HG02943 (cell line): ENCODE measurements around the gene SCARF2.
"Not testable (repeated sequence)": the region's sequence is repeated elsewhere in the genome, so short reads cannot be mapped to it uniquely, and the experiment has no call there.

Experiments
- ATAC-seq: cut with Tn5 transposase; IDR thresholded peaks from one replicate; pipeline ENCODE4 v1.9.1; 2021; ENCODE audit warnings: mild to moderate bottlenecking, low read depth, moderate library complexity; ENCODE audit not compliant: unreplicated experiment

SCARF2 gene

DNA sequence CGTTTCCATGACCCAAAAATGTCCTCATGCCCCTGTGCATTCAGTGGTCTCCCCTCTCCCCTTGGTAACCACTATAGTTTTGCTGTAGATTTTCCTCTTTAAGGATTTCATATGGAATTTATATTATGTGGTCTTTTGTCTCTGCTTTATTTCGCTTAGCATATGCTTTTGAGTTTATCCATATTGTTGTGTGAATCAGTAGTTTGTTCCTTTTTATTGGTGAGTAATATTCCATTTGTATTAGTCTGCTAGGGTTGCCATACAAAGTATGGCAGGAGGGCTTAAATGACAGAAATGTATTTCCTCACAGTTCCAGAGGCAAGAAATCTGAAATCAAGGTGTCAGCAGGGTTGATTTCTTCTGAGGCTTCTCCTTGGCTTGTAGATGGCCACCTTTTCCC, 40.1 kb downstream of the SCARF2 start:
- ATAC-seq: no peak

DNA sequence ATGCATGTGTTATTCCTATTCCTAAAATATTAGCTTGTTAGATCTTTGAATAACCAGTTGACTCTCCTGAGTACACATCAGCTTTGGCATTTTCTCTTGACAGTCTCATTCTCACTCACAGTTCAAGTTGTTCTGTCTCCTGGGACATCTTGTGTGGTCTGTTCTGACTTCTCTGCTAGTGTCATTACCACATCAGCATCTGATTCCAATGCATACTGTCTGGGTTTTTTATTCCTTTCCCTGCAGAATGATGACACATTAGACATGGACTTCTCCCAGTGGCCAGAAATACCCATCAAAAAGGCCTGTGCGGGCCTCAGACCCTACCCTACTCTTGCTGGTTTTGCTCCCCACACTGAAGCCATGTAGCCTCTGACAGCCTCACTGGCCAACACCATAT, 41.0 kb downstream of the SCARF2 start:
- no peak for ATAC-seq

DNA sequence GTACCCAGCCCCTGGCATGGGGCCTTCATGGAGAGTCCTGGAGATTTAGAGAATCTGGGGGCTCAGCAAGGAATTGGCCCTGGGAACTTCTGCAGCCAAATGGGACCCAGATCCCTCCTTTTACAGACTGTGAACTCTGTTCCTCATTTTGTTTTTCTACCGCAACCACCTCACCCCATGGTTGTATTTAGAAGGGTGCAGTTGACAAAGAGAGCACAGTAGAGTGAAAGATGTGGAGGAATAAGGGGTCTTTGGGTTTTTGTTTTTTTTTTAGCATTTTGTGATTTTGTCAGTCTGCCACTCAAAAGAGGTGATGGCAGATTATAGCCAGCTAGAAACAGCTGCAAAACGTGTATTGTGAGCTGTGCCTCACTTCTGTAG, 41.7 kb downstream of the SCARF2 start:
- no peak for ATAC-seq

DNA sequence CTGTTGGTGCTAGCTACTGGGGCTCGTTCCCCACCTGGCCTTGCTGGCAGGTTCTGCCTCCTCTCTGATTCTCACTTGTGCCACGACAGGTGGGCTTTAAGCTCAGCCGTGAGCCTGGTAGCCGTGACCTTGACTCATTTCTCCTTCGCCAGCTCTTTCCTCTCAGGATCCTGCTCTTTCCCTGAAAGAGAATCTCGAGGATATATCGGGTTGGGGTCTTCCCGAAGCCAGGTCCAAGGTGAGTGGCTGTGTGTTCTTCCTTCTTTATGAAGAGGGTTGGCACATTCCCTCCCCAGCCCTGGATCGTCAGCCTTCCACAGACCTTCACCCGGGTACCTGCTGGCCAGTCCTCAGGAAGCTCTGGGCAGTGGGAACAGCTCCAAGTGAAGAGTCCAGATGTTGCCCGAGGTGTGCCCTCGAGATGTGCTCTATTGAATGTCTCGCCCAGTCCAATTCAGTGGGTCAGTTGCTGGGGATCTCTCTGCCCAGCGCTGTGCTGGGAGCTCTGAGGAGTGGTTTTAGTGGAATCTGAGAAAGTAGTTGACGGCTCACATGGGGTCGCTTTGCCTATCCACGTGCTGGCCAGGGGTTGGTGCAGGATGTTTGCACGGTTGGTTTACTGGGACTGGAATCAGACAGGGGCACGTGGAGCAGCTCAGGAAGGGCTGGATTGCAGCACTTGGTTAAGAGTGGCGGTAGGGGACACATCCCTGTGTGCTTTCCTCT, 42.3 kb downstream of the SCARF2 start:
- no peak for ATAC-seq

DNA sequence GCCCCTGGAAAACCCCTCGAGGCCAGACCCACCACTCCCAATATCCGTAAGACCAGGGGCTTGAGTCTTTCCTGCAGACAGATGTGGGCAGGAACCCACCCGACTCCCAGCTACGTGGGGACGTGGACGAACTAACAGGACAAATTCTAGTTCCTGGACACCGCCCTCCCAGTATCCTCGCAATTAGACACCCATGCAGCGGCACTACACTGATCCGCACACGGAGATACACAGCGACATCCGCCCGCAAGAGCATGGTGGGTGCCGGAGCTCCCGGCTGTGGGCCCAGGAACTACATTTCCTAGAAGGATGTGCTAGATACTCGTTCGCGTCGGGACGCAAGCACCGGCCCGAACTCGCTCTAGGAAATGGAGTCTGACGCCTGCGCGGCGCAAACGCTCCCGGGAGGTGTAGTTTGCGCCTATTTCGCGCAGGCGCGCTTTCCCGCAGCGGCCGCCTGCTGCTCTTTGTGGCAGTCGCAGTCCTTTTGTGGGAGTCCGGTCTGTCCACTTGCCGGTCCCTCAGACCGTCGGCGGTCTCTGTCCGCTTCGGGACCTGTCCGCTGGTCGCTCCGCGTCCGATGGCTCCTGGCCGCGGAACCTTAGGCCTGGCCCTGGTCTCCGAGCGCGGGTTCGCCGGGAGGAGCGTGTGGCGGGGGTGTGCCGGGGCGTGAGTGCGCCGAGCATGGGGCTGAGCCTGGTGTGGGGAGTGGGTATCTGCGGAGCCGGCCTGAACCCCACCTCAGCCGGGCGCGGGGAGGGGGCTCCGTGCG, 43.7 kb downstream of the SCARF2 start, which contains the start of gene ZNF74:
Gene ZNF74 (plus strand): TSS at position 447 of the 772 bp plus-strand sequence. CDS start 478 bp downstream, outside the sequence.
- ATAC-seq: peak; percentile 71

DNA sequence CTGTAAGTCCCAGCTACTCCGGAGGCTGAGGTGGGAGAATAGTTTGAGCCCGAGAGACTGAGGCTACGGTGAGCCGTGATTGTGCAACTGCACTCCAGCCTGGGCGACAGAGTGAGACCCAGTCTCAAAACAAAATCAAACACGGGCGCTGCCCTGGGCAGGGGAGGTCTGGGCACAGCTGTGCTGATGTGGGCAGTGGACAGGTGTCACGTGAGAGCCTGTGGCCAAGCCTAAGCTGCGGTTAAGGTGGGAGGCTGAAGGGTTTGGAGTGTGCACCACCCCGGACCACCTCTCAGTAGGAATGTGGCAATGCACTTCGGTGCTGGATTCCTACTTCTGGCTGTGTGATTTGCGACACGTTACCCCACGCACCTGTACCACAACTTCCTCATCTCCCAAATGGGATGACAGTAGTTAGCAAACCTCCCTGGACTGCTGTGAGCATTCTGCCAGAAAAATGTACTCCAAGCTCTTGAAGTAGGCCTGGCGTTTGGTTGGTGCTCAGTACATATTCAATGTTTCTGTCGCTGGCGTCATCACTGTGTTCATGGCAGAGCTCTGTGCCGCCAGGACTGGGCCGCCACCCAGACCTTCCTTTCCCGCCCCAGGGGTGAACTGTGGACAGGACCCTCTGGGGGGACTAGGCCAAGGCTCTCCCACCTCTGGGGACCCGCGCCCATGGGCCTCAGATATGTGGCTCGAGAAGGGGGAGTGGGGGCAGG, 44.5 kb downstream of the SCARF2 start:
- ATAC-seq: no peak

DNA sequence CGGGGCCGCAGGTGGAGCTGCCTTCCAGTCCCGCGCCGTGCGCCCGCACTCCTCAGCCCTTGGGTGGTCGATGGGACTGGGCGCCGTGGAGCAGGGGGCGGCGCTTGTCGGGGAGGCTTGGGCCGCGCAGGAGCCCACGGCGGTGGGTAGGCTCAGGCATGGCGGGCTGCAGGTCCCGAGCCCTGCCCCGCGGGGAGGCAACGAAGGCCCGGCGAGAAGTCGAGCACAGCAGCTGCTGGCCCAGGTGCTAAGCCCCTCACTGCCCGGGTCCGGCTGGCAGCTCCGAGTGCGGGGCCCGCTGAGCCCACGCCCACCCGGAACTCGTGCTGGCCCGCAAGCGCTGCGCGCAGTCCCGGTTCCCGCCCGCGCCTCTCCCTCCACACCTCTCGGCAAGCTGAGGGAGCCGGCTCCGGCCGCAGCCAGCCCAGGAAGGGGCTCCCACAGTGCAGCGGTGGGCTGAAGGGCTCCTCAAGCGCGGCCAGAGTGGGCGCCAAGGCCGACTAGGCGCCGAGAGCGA, 45.2 kb downstream of the SCARF2 start:
- ATAC-seq: not testable (repeated sequence)

DNA sequence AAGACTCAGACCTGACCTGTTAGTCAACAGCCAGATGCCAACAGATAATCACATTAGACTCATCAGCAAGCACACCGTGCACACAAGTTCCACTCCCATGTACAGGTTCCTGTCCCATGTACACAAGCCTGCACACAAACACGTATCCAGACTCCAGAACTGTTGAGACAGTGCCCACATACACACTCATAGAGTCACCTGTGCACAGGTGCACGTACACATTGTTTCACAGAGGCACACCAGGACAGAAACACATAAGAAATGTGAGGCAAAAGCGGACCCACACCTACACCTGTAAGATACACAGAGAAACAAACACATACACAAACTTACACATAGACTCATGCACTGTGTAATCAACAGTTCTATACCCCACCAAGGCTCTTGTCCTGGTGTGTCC, 46.4 kb downstream of the SCARF2 start:
- ATAC-seq: no peak

DNA sequence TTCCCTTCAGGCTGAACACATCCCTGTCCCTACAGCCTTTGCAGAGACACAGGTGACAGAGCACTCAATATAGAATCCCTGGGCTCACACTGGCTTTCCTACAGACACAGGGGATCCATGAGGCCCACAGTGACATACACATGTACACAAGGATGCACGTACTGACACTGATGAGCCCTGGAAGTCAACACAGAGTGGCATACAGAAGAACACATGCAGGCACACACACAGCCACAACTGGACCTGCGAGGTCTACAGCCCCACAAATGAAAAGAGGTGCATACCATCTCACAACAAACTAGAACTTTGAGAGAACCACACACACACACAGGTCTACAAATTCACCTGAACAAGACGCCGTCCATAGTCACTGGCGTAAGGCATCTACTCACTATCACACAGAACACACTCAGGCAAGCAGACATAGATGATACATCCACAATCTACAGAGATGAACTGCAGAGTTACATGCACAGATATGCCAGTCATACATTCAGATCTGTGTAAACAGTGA, 47.2 kb downstream of the SCARF2 start:
- no peak for ATAC-seq

DNA sequence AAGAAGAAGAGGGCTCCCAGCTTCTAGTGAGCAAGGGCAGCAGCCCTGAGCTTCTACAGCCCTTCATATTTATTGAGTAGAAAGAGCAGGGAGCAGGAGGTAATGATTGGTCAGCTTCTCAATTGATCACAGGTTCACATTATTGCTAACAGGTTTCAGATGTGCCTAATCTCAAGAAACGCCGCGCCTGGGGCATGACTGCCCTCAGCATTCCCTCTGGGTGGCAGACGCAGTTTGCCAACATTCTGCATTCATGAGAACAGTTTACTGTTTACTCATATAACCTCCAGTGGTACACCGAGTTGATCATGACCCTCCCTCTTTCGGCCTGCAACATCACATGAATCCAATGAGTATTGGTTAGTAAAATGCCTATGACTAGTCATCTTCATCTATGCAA, 48.3 kb downstream of the SCARF2 start:
- no peak for ATAC-seq

DNA sequence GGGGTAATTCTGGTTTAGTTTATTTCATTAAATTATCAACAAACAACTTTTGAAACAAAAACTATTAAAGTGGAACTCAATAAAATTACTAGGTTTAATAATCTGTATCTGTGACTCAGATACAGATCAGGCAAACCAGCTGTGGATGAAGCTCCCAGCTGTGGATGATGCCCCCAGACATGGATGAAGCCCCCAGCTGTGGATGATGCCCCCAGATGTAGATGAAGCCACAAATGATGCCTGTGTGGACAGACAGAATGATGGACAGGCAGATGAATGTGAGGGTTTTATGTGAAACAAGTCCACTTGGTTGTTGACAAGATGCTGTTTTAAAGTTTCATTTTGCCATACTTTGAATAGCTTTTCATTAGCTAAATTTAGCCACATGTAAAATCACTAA, 49.4 kb downstream of the SCARF2 start:
- no peak for ATAC-seq

DNA sequence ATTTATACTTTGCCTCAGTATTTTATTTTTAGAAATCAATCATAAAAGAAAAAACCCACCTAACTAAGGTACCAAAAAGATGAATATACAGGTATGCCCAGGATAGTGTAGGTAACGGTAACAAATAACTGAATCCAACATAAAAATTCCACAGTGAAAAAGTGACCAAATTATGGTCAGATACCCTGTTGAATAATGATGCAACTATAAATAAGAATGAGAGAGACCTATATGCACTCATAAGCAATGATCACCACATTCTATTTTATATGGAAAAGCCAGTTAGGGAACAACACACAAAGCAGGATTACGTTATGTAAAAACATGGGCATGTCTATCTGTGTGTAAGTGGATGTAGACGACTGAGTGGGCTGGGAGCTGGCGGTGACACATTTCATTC, 50.7 kb downstream of the SCARF2 start:
- no peak for ATAC-seq

DNA sequence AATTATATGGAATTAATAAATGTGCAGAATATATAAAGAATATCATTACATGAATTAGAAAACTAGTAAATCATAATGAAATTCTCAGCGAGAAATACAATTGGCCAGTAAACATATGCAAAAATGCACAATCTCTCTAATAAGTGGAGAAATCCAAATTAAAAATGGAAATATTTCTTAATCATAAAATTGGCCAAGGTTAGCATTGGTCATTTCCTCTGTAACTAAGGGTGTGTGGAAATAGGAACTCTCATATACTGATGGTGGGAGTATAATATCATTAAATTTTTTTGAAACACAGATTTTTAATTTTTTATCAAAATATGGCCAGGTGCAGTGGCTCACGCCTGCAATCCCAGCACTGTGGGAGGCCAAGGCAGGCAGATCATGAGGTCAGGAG, 51.3 kb downstream of the SCARF2 start:
- no peak for ATAC-seq

DNA sequence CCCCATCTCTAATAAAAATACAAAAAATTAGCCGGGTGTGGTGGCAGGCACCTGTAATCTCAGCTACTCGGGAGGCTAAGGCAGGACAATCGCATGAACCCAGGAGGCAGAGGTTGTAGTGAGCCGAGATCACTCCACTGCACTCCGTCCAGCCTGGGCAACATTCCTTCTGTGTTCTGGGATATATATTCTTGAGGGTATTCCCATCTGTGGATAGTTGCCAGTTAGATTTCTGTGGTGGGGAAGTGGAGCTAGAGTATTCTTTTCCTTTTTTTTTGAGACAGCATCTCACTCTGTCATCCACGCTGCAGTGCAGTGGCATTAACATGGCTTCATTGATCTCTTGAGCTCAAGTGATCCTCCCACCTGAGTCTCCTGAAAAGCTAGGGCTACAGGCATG, 52.8 kb downstream of the SCARF2 start:
- no peak for ATAC-seq

DNA sequence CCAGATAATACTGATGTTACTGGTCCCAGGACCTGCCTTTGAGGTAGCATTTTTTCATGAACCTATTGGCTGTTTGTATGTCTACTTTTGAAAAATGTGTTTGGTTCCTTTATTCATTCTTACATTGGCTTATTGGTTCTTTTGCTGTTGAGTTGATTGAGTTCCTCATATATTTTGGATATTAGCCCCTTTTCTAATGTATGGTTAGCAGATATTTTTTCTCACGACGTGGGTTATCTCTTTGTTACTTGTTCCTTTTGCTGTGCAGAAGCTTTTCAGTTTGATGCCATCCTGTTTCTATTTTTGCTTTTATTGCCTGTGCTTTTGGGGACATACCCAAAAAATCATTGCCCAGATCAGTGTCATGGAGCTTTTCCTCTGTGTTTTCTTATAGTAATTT, 53.5 kb downstream of the SCARF2 start:
- ATAC-seq: no peak

DNA sequence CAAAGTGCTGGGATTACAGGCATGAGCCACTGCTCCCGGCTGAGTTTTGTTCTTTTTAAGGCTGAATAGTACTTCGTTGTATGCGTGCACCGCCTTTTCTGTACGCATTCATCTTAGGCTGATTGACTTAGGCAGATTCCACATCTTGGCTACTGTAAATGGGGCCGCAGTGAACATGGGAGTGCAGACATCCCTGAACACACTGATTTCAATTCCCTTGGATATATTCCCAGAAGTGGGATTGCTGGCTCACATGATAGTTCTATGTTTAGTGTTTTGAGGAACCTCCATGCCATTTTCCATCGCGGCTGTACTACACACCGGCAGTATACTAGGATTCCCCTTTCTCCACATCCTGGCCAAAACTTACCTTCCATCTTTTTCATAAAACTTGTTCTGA, 54.1 kb downstream of the SCARF2 start:
- ATAC-seq: no peak

DNA sequence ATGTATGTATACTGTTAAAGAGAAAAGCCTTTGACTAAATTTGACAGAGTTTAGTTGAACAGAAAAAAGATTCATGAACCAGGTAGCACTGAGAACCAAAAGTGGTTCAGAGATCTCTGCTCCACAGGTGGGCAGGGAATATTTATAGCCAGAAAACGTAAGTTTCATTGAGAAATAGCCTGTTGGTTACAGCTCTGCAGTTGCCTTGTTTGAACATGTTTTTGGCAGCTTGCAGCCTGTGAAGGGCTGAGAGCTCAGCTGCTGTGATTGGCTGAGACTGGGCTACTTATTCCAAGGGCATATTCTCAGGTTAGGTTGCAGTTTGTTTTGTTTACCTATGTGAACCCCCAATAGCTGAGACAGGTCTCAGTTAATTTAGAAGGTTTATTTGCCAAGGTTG, 57.1 kb downstream of the SCARF2 start:
- ATAC-seq: no peak

DNA sequence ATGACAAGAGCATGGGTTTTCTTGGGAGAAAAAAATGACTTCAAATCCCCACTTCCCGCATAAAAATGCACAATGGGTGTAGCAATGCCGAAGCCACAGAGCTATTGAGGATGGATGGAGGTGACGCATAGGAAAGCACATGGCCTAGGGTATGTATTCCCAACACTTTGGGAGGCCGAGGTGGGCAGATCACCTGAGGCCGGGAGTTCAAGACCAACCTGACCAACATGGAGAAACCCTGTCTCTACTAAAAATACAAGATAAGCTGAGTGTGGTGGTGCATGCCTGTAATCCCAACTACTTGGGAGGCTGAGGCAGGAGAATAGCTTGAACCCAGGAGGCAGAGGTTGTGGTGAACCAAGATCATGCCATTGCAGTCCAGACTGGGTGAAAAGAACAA, 58.9 kb downstream of the SCARF2 start:
- ATAC-seq: not testable (repeated sequence)

DNA sequence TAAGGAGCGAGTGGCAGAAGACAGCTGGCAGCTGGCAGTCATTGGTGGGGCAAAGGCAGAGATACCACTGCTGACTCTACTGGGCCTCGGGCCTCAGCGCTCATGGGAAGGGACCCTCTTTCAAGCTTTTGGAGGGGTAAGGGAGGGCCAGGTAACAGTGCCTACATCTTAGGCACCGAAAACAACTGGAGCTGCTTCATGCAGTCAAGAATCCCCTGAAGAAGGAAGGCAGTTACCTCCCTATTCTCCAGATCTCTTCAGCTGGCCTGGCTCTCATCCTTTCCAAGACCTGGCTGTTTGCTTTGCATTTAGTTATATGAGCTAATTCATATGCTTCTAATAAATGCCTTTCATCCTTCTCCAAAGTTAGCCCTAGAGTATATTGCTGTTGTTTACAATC, 59.5 kb downstream of the SCARF2 start:
- no peak for ATAC-seq

DNA sequence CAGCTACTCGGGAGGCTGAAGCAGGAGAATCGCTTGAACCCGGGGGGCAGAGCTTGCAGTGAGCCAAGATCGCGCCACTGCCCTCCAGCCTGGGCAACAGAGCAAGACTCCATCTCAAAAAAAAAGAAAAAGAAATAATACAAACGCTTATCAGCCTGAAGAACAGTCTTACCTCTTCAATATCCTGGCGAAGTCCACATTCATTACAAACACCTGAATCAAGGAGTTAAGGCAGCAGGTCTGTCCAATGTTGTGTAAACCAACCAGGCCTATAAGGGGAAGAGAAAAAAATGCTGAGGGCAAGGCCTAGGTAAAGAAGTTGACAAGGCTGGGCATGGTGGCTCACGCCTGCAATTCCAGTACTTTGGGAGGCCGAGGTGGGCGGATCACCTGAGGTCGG, 60.6 kb downstream of the SCARF2 start:
- ATAC-seq: not testable (repeated sequence)

DNA sequence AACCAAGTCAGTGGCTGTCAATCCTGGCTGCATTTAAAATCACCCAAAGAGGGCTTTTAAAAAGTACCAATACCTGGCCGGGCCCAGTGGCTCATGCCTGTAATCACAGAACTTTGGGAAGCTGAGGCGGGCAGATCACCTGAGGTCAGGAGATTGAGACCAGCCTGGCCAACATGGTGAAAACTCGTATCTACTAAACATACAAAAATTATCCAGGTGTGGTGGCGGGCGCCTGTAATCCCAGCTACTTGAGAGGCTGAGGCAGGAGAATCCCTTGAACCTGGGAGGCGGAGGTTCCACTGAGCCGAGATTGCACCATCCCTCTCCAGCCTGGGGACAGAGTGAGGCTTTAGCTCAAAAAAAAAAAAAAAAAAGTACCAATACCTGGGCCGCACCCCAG, 61.3 kb downstream of the SCARF2 start:
- ATAC-seq: not testable (repeated sequence)
